Measurements from ENCODE around the gene MAP2K4. TPM values are rescaled to one million over a fixed set of nuclear protein-coding genes. Genes with fewer than 3 reads are reported as not detected.

Gene MAP2K4
- total and polyA plus RNA-seq, 2 of the 8 experiments (the other 6 are each of a cell fraction or from before 2014, with no cell fraction given), result 14.2 to 37.3 TPM

- Histone ChIP-seq H2AK5ac (ENCODE audit: low read depth, low read length) (no peak overlapping the region), H2AFZ (ENCODE audit: low read length) (no peak overlapping the region), H3K79me1 (ENCODE audit: low read depth, low read length) (no peaks in the 10 kb centered on the region), H3K4me2 (ENCODE audit: insufficient read depth in 1 of 2, low read depth in 2 of 2, low read length in 2 of 2) (no peak overlapping the region), H2BK5ac (ENCODE audit: low read depth, low read length) (no peak overlapping the region), H2BK20ac (ENCODE audit: low read length) (no peak overlapping the region), H4K5ac (ENCODE audit: insufficient read length, low read depth, low read length) (no peak overlapping the region), H4K20me1 (replicated peaks in 1 of 2; ENCODE audit: control insufficient read depth in 1 of 2, insufficient read depth in 2 of 2, low read length in 2 of 2) (no peaks in the 10 kb centered on the region), H3K23me2 (ENCODE audit: low read depth, low read length) (no peaks in the 10 kb centered on the region), H3K79me2 (ENCODE audit: control insufficient read depth in 1 of 2, insufficient read depth in 2 of 2, low read length in 2 of 2) (peaks cover 0 to 12% of the 10 kb centered on the region in 2 experiments; a peak in 1 of 4 replicates), H3K18ac (ENCODE audit: extremely low read depth, low read length) (no peak overlapping the region), H3K36me3 (ENCODE audit: control insufficient read depth in 2 of 4, insufficient read depth in 4 of 4, low read length in 3 of 4) (peaks cover 0 to 9% (median 0%) of the 10 kb centered on the region in 4 experiments; a peak in 3 of 8 replicates), H3K27ac (ENCODE audit: low read depth, low read length) (no peak overlapping the region), H3K4ac (replicated peaks; ENCODE audit: insufficient read length, low read depth, low read length) (no peak overlapping the region), H3K4me1 (replicated peaks in 1 of 4; ENCODE audit: control insufficient read depth in 3 of 4, insufficient read depth in 4 of 4, low read length in 3 of 4) (no peaks in the 10 kb centered on the region), H3K9me3 (ENCODE audit: insufficient read depth in 2 of 2, low read depth in 1 of 2, low read length in 1 of 2) (no peaks in the 10 kb centered on the region), H2BK12ac (ENCODE audit: low read depth, low read length) (no peak overlapping the region), H3K9ac (replicated peaks in 1 of 4; ENCODE audit: extremely low read depth in 1 of 4, low read depth in 3 of 4, low read length in 3 of 4) (no peak overlapping the region), H3K14ac (ENCODE audit: insufficient read length) (no peak overlapping the region), H4K91ac (replicated peaks; ENCODE audit: insufficient read length, low read length) (no peak overlapping the region), H4K8ac (ENCODE audit: extremely low read depth, insufficient read depth, low read length) (no peak overlapping the region), H2BK15ac (ENCODE audit: low read length) (no peak overlapping the region), H3K4me3 (ENCODE audit: extremely low read depth in 1 of 4, insufficient read depth in 2 of 4, low read depth in 3 of 4, low read length in 4 of 4) (no peak overlapping the region), H2BK120ac (replicated peaks; ENCODE audit: low read depth, low read length) (no peak overlapping the region), H3K56ac (replicated peaks; ENCODE audit: insufficient read length, low read depth, low read length) (no peak overlapping the region), H3K23ac (ENCODE audit: insufficient read length) (no peak overlapping the region), H3K27me3 (replicated peaks in 1 of 4; ENCODE audit: control insufficient read depth in 3 of 4, extremely low read depth in 1 of 4, insufficient read depth in 3 of 4, low read length in 3 of 4) (no peaks in the 10 kb centered on the region)
- no peak for DNase-seq (ENCODE audit: low read depth in 1 of 2, low spot score in 2 of 2)
- CTCF ChIA-PET (ENCODE audit: partially characterized antibody), result interaction anchor here (1.0 kb wide), 1 partner anchor 11 kb away, joined by 3 read pairs; no protein-coding TSS in a partner anchor
- 94% methylated on average over 3 of the region's 3 CpGs; no CpG with 5 or more reads in 1 of the 2 experiments for whole genome bisulfite sequencing, 2 experiments (ENCODE audit: extremely low coverage in 1 of 2, insufficient coverage in 1 of 2, insufficient read length in 1 of 2, insufficient replicate concordance in 2 of 2, low coverage in 1 of 2, low lambda C conversion rate in 2 of 2, missing lambda C conversion rate in 1 of 2)
- FAIRE-seq, result no peak
- POLR2A ChIA-PET (ENCODE audit: partially characterized antibody), result no interaction called here
- TF ChIP-seq TBP (IDR thresholded peaks at IDR 0.05; ENCODE audit: low read depth, low read length), result no peak
- no peak for TF ChIP-seq HDAC2 (IDR thresholded peaks at IDR 0.05; ENCODE audit: borderline replicate concordance in 1 of 2, low read depth in 2 of 2, low read length in 2 of 2)
- no peak for TF ChIP-seq RXRA (IDR thresholded peaks at IDR 0.05; ENCODE audit: insufficient read depth, low read depth, low read length)
- TF ChIP-seq SP1 (IDR thresholded peaks at IDR 0.05; ENCODE audit: low read depth, low read length), result no peak
- no peak for TF ChIP-seq CTBP2 (IDR thresholded peaks at IDR 0.05; ENCODE audit: borderline replicate concordance, insufficient read depth, insufficient read length, low read length)
- no peak for TF ChIP-seq SAP30 (IDR thresholded peaks at IDR 0.05; ENCODE audit: insufficient read depth, insufficient replicate concordance, low read length)
- no peak for TF ChIP-seq ZNF274 (IDR thresholded peaks at IDR 0.05; ENCODE audit: borderline replicate concordance, extremely low read depth, low read length)
- TF ChIP-seq YY1 (IDR thresholded peaks at IDR 0.05; ENCODE audit: low read depth, low read length), result no peak
Observed at GRCh38 chr17:12097326-12097725, 76.6 kb downstream of the MAP2K4 start.
